Activated naive CD4-positive, alpha-beta T cell treated with anti-CD3 and anti-CD28 coated beads, Interleukin-2, amount 50 U/mL, for 16 hours (primary cell): ENCODE measurements around the gene ABLIM2.

Experiments used
- DNase-seq: peaks from one replicate; pipeline ENCODE4 v3.0.0-alpha.2; 2020

Gene ABLIM2

DNA sequence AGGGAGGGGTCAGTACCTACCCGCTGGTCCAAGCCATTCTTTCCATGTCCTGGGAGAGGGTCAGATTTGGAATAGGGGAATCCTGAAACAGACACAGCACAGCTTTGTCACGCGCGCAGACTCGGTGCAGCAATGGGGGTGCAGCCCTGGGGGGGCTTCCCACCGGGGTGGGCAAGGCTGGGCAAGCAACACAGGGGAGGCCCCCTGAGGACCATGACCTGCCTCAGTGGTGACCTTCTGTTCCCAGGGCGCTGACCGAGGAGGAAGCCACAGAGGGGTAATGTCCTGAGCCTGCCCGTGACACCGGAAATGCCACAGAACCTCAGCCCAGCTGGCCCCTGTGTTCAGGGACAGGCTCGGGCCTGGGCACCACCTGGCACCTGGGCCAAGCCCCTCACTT is 165.8 kb downstream of the ABLIM2 start:
- DNase-seq, result no peak

DNA sequence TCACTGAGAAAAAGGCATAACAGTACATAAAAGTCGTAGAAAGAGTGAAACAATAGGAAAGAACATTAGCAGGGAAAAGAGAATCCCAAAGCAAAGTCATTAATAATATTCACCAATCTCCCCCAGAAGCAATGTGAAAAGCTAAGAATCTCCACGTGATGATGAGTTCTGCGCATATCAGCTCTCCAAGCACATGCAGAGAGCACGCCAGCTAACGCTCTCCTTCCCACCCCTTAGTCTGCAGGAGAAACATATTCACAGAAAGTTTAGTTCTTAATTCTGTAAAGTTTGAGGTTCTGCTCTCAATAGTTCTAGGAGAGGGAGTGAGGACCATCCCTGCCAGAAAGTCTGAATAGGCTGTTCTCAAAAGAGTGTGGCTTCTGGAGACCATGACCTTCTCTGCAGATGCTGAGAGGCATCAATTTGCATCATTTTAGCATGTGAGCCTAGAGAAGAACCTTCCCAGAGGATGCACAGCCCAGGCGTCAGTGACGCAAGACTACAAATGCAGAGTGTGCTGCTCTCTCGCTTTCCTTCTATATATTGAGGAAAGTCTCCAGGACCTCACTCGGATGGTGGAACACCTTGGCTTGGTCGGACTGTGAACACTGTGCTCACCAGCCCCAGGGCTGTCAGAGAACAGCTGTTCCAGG is 167.7 kb downstream of the ABLIM2 start:
- no peak for DNase-seq

DNA sequence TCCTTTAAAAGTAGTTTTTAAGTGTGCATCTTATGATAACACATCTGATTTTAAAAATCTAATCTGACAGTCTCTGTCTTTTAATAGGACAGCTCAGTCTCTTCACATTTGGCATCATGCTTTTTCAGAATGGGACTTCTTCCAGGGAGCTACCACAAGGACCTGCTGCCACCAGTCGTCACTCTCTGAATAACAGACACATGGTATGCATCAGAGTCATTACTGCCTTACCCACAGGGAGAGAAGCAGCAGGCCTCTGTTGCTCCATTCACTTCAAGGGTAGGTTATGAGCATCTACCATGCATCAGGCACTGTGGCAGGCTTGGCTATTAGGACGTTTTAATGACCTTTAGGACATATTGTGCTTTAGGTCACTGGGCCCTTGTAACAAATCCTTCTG is 169.0 kb downstream of the ABLIM2 start:
- no peak for DNase-seq

DNA sequence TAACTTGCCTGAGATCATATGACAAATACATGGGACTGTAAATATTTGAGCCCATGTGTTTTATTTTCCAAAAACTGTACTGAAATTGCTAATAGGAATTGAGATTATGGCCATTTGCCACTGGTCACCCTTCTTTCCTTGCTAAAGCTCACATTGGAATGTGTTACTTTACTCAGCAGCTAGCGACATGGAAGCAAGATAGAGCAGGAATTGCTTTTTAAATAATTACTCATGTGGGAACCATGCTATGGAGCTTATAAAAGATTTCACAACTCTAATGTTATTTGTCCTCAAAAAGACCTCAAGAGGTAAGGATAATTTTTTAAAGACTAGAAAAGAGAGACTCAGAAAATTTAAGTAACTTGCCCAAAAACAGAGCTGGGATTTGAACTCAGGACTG is 170.2 kb downstream of the ABLIM2 start:
- DNase-seq, result no peak

DNA sequence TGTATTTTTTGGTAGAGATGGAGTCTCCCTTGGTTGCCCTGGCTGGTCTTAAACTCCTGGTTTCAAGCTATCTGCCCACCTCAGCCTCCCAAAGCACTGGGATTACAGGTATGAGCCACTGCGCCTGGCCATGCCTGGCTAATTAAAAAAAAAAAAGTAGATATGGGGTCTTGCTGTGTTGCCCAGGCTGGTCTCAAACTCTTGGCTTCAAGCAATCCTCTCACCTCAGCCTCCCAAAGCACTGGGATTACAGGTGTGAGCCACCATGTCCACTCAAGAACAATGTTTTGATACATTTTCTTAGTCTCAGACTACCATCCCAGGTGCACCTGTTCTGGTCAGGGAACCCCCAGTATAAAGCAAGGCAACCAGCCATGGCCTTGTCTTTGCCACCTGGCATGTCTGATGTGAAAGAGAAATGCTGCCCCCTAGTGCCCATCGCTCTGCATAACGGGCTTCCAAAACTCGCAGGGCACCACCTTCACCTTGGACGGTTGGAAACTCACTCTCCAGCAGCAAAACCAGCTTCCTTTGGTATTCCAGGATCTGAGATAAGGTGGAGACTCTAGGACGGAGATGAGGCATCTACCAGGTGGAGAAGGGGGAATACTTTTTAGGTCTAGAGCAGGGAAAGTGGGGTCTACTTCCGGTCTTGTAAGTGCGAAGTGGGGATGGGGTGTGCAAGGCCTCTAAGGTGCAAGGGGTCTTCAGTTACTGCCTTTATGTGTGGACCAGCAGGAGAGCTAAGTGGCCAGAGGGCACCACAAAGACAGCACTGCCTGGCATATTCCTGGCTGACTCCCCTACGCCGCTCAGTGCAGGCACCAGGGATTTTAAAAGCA is 171.2 kb downstream of the ABLIM2 start:
- DNase-seq, result peak; percentile 72

DNA sequence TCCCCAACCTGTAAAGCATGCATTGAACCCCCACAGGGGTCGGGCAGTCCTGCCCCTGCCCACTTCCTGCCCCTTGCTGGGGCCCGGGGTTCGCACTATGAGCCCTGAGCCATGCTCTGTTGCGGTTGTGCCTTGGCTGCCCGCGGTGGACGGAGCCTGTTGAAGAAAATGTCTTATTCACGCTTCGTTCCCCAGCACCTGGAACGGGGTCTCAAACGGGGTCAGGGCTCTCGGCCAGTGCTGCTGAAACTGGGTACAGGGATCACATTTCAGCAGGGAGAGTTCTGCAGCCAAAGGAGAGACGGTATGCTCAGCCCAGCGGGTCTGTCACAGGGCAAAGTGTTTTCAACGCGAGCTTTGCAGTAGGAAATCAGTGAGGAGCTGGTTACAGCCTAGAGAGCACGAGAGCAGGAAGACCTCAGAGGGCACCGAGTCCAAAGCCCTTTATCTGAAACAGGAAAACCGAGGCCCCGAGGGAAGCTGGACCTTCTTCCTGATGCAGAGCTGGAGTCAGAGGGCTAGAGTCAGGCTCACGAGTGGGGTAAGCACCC is 172.6 kb downstream of the ABLIM2 start:
- no peak for DNase-seq

DNA sequence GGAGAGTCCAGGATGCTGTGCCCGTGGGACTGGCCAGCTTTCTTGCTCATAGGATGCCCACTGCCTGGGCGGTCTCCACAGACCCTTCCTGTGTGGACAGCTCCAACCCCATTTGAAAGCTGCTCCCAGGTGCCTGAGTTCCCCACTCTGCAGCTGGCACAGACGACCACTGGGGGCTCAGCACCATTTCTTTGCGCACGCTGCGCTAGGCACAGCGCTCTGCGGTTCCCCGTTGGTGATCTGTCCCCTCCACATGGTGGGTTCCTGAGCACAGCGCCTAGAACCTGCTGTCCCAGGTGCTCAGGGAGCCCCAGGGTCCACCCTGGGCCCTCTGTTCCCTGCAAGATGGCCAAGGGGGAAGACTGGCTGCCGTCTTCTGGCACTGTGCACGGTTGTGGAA is 173.5 kb downstream of the ABLIM2 start:
- no peak for DNase-seq

DNA sequence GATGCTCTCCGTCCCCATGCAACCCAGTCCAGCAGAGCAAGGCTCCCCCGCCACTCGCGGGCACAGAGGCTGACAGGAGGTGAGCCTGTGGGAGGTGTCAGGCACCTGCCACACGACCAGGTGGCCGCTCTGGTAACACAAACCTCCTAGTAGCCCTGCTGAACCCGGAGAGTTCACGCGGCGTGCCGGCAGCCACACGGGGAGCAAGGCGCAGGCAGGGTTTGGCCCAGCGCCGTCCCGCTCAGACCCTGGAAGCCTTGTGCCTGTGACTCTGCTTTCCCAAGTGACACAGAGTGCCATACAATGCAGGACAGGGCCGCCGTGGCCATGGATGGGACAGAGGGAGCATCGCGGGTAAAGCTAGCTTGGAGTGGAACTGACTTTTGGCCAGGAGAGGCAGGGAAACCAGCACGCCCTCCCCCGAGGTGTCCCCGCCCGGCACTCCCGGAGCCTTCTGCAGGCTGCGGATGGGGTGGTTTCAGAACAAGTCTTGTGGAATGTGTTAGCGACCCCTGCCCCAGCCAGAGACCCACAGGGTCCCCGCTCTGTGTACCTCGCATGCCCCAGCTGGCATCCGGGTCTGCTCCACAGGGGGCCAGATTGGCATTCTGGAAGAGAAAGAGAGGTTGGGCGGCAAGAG is 174.2 kb downstream of the ABLIM2 start:
- DNase-seq, result no peak

DNA sequence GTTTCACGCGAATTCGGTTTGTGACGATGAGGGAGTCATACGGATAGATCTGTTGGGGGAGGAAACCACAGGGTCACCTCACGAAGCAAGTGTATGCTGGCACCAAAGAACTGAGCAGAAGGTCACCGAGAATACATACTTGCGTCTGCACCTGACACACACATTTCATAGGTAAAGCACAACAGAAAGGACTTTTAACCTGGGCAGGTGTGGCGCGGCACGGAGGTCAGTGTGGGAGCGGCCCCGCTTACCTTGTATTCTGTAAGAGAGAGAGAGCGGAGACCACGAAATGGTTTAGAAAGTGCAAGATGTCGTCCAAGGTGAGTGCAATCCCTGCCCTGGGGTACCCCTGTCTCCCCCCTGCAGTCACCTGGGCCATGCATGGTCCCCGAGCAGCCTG is 175.3 kb downstream of the ABLIM2 start:
- no peak for DNase-seq

DNA sequence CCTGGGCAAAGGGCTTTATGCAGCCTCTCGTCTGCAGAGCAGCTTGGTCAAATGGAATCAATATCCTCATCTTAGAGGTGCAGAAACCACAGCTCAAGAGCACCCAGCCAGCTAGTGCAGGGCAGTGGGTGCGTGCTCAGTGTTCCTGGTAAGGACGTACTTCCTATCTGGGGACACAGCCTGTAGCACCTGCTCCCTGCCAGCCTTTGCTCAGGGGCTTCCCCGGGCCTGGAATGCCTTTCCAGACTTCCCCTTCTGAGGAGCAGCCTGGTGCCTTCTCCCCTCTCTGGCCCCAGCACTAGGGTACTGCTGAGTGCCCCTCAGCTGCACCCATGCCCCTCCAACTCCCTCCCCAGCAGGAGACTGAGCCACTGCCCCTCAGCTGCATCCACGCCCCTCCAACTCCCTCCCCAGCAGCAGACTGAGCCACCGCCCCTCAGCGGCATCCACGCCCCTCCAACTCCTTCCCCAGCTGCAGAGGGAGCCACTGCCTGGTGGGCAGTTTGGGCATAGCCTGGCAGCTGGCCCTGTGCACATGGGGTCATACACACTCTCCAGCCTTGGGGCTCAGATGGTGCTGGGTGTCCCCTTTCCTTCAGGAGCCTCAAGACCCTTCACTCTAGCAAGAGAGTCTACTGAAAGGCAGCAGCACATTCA is 176.7 kb downstream of the ABLIM2 start:
- no peak for DNase-seq

DNA sequence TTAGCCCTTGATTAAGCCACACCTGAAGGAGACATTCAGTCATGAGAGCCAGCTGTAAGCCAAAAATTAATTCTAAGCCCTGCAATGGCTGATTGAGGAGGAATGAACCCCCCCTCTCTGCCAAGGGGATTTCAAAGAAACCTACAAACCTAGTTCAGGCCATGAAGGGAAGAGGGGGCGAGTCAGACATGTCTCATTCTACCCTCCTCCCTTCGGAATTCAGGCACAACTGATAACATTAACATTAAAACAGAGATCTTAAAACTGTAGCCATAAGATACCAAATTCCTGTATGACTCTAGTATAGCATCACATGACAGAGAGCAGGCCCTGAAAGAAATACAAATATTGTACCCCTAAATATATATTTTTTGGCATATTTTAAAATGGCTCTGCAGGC is 178.6 kb downstream of the ABLIM2 start:
- no peak for DNase-seq

DNA sequence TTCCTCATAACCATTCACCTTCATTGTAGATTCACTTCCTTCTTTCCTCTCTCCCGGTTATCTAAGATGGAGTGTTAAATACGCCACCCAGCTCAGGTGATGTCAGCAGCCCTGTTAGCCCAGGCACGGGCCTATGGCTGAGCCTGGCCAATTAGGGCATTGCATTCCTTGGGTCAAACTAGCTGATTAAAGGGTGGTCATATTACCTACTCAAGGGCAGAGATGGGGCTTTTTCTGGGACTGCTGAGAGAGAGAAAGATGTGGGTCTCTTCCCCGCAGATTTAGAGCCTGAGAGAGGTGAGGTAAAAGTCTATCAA is 179.0 kb downstream of the ABLIM2 start:
- no peak for DNase-seq

DNA sequence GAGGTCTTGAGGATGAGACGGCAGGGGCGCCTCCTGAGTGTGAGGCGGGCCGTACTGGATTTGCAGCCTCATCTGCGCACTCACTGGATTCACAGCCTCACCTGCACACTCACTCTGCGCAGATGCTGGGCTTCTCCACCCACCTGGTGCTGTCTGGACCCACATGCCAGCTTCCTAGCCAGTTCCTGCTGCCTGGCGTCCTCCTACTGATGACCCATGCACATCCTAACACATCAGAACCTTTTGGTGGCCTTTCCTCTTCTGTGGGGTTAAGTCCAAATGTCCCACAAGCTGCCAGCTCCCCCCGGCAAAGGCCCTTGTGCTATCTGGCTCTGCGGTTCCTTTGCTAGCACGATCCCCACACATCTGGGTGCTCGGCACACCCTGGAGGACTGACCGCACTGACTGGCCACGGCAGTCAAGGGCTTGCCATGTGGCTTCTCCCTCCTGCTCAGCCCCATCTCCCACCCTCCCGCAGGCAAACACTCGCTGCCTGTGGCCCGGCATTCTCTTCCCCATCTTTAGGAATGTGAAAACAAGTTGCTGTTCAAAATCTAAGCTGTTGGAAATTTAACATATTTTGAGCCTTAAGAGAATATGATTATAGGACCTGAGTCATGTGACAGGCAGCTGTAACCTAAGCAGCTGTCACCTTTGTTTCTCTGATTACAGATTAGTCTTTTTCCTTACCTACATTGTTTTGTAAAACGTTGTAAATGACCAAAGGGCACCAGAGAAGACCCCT is 179.5 kb downstream of the ABLIM2 start:
- DNase-seq, result no peak

DNA sequence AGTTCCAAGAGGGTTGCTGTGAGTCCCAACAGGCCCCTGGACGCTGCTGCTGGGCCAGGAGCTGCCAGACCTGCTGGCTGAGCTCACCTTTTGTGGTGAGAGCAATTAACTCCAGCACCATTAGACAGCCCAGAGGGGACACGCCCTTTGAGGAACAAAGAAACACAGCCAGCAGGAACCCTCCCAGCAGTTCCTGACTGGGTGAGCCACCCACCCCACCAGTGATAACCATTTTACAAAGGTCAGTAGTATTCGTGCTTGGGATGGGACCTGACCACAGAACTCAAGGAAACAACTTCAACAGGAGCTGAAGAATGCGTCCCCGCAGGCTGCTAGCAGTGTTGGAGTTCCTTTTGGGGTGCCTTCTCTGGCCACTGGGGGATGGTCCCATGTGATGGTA is 180.1 kb downstream of the ABLIM2 start:
- no peak for DNase-seq

DNA sequence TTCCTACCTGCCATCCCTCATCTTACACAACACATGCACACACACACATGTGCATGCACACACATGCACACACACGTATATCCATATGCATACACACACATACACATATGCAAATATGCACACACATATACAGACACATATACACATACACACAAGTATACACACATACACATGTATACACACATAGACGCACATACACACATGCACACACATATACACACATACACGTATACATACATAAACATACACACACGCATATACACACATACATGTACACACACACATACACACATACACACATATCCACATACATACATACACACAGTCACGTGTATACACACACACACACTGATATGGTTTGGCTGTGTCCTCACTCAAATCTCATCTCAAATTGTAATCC is 182.0 kb downstream of the ABLIM2 start:
- no peak for DNase-seq

DNA sequence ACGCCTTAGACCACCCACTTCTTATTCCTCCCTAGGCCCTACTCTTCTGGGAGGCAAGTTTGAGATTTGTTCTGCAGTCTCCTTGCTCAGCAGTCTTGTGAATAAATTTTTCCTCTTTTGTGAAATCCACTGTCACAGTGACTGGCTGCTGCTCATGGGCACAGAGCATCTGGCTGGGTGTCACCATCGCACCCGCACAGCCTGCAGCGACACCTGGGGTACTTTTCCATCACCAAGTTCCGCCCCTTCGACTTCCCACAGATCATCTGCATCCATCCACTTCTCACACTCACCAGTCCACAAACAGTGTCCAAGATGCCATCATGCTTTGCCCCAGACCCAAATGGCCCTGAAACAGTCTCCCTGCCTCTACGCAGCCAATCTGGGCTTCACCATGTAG is 182.6 kb downstream of the ABLIM2 start:
- DNase-seq, result no peak

DNA sequence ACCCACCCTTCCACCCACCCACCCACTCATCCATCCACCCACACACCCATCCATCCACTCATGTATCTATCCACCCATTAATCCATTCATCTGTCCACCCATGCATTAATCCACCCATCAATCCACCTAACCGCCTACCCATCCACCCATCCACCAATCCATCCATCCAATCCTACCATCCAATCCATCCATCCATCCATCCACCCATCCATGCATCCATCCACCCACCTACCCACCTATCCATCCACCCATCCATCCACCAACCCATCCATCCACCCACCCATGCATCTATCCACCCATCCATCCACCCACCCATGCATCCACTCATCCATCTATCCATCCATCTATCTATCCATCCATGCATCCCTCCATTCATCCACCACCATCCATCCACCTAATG is 184.2 kb downstream of the ABLIM2 start:
- no peak for DNase-seq

DNA sequence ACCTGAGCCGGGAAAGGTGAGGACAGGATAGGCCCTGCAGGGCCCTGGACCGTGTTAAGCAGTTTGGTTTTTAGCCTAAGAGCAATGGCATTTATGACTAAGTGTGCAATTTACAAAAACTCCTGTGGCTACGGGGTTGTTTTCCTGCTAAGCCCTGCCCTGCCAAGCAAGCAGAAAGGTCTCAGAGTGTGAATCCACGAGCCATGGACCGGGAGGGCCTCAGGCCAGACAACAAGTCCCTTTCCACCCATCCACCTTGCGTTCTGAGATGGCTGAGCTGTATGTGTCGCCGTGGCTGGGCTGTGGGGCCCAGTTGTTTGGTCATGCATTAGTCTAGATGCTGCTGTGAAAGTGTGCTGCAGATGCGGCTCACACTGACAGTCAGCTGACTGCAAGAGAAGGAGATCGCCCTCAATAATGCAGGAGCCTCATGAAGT is 185.1 kb downstream of the ABLIM2 start:
- DNase-seq, result no peak

DNA sequence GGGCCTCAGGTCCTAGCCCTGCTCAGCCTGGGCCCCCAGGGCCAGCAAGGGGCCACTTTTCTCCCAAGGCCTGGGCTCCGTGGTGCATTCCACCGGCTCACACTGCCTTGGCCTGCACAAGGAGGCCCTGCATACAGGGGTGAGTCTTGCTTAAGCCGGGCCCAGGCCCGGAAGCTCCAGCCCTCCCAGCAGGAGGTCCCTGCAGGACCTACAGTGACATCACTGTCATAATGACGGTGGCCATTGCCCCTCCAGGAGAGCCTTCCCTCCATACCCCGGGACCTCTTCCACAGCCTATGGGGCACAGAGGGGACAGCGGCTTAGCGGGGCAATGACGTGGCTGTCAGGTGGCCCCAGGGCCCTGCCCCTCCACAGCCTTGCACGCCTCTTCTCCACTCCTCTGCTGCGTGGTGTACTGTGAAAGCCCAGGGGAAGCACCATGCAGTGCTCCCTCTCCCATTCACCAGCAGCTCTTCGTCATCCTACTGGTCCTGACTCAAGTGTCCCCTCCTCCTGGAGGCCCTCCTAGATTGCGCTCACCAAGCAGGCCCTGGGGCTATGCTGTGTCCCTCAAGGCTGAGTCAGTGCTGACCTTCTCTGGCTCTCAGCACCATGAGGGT is 186.6 kb downstream of the ABLIM2 start:
- DNase-seq, result no peak

DNA sequence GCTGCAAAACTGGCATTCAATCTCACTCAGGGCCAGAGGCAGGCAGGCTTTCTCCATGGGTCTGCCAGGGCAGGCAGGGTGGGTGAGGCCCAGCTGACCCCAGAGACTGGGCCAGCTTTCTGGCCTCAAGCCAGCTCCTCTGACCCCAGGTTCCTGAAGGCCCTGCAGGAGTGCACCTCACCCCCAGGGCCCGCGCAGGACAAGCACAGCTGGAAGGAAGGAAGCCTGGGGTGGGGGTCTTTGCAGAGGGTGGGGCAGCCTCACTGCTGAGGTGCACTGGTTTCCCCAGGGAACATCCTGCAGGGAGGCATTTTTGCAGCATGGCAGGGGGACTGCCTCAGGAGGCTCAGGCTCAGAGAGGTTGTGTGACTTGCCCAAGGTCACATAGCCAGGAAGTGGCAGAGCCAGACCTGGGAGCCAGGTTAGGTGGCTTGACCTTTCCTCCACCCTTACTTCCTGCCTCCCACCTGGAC is 187.4 kb downstream of the ABLIM2 start:
- DNase-seq, result no peak

DNA sequence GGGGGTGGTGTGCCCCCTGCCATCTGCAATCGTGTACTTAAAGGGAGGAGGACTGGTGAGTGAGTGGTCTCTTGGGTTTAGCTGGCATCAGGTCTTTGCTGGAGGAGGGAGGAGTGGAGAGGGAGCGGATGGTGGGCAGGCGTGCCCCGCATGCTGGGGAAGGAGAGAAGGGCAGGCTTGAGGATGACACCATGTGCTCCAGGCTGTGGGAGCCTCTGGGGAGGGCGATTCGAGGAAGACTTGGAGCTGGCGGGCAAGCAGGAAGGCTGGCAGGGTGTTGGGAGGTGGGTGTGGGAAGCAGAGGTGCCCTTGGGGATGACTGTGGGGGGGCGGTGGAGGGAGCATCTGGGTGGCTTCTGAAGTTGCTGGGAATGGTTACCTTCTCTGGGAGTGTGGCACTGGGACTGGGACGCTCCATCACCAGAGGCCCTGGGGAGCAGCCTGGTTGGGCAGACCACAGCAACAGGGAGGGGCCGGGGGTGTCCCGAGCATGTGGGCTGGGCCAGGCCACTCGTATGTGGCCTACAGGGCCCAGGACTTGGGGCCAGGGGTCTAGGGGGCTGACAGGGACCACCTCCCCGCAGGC is 188.2 kb downstream of the ABLIM2 start:
- no peak for DNase-seq
